Measurements from ENCODE around the gene CCL4L2. TPM values are rescaled to one million over a fixed set of nuclear protein-coding genes. Genes with fewer than 3 reads are reported as not detected.
"Not testable (repeated sequence)": the region's sequence is repeated elsewhere in the genome, so short reads cannot be mapped to it uniquely, and the experiment has no call there.

CCL4L2 gene
- total RNA-seq, 1 donor from 2014 or later, result not detected

- H3K36me3 ChIP-seq (ENCODE audit: control insufficient read depth, insufficient read depth, low read length), result no peaks in the 10 kb centered on the region
- TF ChIP-seq CTCF (IDR thresholded peaks at IDR 0.05; ENCODE audit: insufficient read depth, low read length, severe bottlenecking), result no peak
- no peak for DNase-seq (ENCODE audit: low read depth)
- H3K4me3 ChIP-seq (ENCODE audit: low read depth, low read length), result no peak overlapping the region
- H3K27me3 ChIP-seq (ENCODE audit: control insufficient read depth, insufficient read depth, low read length), result peaks cover 3% of the 10 kb centered on the region
- FAIRE-seq, result no peak
Observed at GRCh38 chr17:36184023-36184765, 26.7 kb upstream of the CCL4L2 start.

GRCh38 chr17:36185416-36185815 lies 25.4 kb upstream of the CCL4L2 start:
- DNase-seq (ENCODE audit: low read depth), result no peak
- FAIRE-seq, result no peak
- TF ChIP-seq CTCF (IDR thresholded peaks at IDR 0.05; ENCODE audit: insufficient read depth, low read length, severe bottlenecking), result no peak
- H3K4me3 ChIP-seq (ENCODE audit: low read depth, low read length), result no peak overlapping the region
- H3K27me3 ChIP-seq (ENCODE audit: control insufficient read depth, insufficient read depth, low read length), result peaks cover 3% of the 10 kb centered on the region
- no peaks in the 10 kb centered on the region for H3K36me3 ChIP-seq (ENCODE audit: control insufficient read depth, insufficient read depth, low read length)

- not testable (repeated sequence) for H3K4me3 ChIP-seq (ENCODE audit: low read depth, low read length); DNase-seq (ENCODE audit: low read depth); H3K27me3 ChIP-seq (ENCODE audit: control insufficient read depth, insufficient read depth, low read length); H3K36me3 ChIP-seq (ENCODE audit: control insufficient read depth, insufficient read depth, low read length); FAIRE-seq
Observed at GRCh38 chr17:36186810-36187763, 23.8 kb upstream of the CCL4L2 start.

- H3K4me3 ChIP-seq (ENCODE audit: low read depth, low read length); FAIRE-seq; H3K27me3 ChIP-seq (ENCODE audit: control insufficient read depth, insufficient read depth, low read length); H3K36me3 ChIP-seq (ENCODE audit: control insufficient read depth, insufficient read depth, low read length); DNase-seq (ENCODE audit: low read depth): not testable (repeated sequence)
Observed at GRCh38 chr17:36187943-36188665, 22.8 kb upstream of the CCL4L2 start.

GRCh38 chr17:36188891-36189306 lies 22.0 kb upstream of the CCL4L2 start:
- TF ChIP-seq CTCF (IDR thresholded peaks at IDR 0.05; ENCODE audit: insufficient read depth, low read length, severe bottlenecking), result no peak
- no peak for FAIRE-seq
- Histone ChIP-seq H3K27me3 (ENCODE audit: control insufficient read depth, insufficient read depth, low read length) (no peaks in the 10 kb centered on the region), H3K36me3 (ENCODE audit: control insufficient read depth, insufficient read depth, low read length) (no peaks in the 10 kb centered on the region), H3K4me3 (ENCODE audit: low read depth, low read length) (no peak overlapping the region)
- no peak for DNase-seq (ENCODE audit: low read depth)

GRCh38 chr17:36189993-36190392 lies 20.9 kb upstream of the CCL4L2 start:
- not testable (repeated sequence) for FAIRE-seq; H3K4me3 ChIP-seq (ENCODE audit: low read depth, low read length); H3K27me3 ChIP-seq (ENCODE audit: control insufficient read depth, insufficient read depth, low read length); H3K36me3 ChIP-seq (ENCODE audit: control insufficient read depth, insufficient read depth, low read length); DNase-seq (ENCODE audit: low read depth)

GRCh38 chr17:36190549-36191330 lies 20.1 kb upstream of the CCL4L2 start:
- not testable (repeated sequence) for DNase-seq (ENCODE audit: low read depth); FAIRE-seq; H3K4me3 ChIP-seq (ENCODE audit: low read depth, low read length); H3K36me3 ChIP-seq (ENCODE audit: control insufficient read depth, insufficient read depth, low read length); H3K27me3 ChIP-seq (ENCODE audit: control insufficient read depth, insufficient read depth, low read length)

Data from bronchial epithelial cell (primary cell).